PC-9 (cell line): Measurements from ENCODE around the gene LRRC19.

ENCODE experiments used
- EZH2 ChIP-seq: fragments of 200-600 bp; sonication (generic); IDR thresholded peaks from 2 replicates; pipeline ENCODE4 v1.8.0; 2017; ENCODE audit warnings: antibody characterized with exemption, low read depth
- TF ChIP-seq, protein P1 (sequence below): fragments of 200-600 bp; sonication (generic); conservative IDR thresholded peaks from 2 replicates; pipeline ENCODE4 v1.6.1; 2017; ENCODE audit warnings: mixed run types, antibody characterized with exemption, mild to moderate bottlenecking, moderate library complexity

DNA sequence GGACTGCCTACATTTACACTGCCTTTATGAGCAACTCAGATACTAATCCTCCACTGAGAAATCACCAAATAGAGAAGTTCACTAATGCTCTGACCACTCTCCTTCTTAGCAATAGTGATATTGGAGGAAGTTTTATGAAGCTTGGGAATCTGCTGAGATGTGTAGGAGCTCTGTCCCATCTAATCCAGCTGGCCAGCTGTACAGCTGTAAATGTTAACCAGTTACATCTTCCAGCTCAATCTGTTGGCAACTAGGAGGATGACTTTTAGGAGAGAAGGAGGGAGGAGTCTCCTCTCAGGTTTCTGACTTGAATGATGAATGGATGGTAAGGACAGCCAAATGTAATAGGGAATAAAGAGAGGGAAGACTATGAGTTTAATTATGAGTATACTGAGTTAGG, 36.3 kb upstream of the LRRC19 start:
- TF ChIP-seq, protein P1, sequence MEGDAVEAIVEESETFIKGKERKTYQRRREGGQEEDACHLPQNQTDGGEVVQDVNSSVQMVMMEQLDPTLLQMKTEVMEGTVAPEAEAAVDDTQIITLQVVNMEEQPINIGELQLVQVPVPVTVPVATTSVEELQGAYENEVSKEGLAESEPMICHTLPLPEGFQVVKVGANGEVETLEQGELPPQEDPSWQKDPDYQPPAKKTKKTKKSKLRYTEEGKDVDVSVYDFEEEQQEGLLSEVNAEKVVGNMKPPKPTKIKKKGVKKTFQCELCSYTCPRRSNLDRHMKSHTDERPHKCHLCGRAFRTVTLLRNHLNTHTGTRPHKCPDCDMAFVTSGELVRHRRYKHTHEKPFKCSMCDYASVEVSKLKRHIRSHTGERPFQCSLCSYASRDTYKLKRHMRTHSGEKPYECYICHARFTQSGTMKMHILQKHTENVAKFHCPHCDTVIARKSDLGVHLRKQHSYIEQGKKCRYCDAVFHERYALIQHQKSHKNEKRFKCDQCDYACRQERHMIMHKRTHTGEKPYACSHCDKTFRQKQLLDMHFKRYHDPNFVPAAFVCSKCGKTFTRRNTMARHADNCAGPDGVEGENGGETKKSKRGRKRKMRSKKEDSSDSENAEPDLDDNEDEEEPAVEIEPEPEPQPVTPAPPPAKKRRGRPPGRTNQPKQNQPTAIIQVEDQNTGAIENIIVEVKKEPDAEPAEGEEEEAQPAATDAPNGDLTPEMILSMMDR = no peak
- TF ChIP-seq EZH2 = no peak
